ENCODE measurements around the gene CYP4X1.
"Not testable (repeated sequence)": the region's sequence is repeated elsewhere in the genome, so short reads cannot be mapped to it uniquely, and the experiment has no call there.

The CYP4X1 gene

GRCh38 chr1:47023268-47024140 is at the start of gene CYP4X1:
Gene CYP4X1, plus strand, starts transcription at chr1:47023669. Its CDS starts 149 bp downstream, at chr1:47023818.
- in situ Hi-C loops (cut with MboI; ENCODE audit: low sequenced_read_pairs), result no loop called here

GRCh38 chr1:46983166-46983829 is 40.2 kb upstream of the CYP4X1 start:
- in situ Hi-C loops (cut with MboI; ENCODE audit: low sequenced_read_pairs), result no loop called here

DNA sequence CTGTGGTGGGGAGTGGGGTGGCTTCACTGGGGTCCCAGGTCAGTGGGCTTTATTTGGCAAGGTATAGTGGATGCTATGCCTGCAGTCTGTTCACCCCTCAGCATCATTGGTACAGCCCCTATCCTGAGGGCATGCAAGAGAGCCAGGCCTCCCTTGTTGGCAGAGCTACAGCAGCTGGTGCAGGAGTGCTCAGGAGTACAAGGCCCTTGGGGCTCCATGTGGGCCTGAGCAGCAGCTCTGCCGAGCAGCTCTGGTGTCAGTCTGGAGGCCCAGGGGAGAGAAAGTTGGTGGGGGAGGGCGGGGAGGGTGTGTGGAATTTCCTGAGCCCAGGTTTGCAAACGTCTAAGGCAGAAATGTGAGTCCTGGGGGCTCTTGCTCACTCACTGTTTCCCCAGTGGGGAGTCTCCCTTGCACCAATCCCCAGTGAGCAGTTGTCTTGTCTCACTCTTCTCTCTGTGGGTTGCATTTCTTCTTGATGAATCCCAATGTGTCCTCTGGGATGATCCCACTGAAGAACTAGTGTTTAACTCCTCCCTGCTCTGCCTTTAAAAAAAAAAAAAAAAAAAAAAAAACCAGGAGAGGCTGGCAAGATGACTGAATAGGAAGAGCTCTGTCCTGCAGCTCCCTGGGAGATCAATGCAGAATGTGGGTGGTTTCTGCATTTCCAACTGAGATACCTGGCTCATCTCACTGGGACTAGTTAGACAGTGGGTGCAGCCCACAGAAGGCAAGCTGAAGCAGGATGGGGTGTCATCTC is 39.5 kb upstream of the CYP4X1 start:
- in situ Hi-C loops (cut with MboI; ENCODE audit: low sequenced_read_pairs), result no loop called here

GRCh38 chr1:46990541-46990940 is 32.9 kb upstream of the CYP4X1 start:
- in situ Hi-C loops (cut with MboI; ENCODE audit: low sequenced_read_pairs), result not testable (repeated sequence)

GRCh38 chr1:46991083-46991923 is 32.2 kb upstream of the CYP4X1 start:
- in situ Hi-C loops (cut with MboI; ENCODE audit: low sequenced_read_pairs), result no loop called here

- in situ Hi-C loops (cut with MboI; ENCODE audit: low sequenced_read_pairs), result no loop called here
Observed at GRCh38 chr1:46996659-46997281, 26.7 kb upstream of the CYP4X1 start.

- in situ Hi-C loops (cut with MboI; ENCODE audit: low sequenced_read_pairs), result no loop called here
Observed at GRCh38 chr1:47002211-47002610, 21.3 kb upstream of the CYP4X1 start.

- in situ Hi-C loops (cut with MboI; ENCODE audit: low sequenced_read_pairs), result no loop called here
Observed at GRCh38 chr1:47003896-47004403, 19.5 kb upstream of the CYP4X1 start.

GRCh38 chr1:47006437-47006836 is 17.0 kb upstream of the CYP4X1 start:
- in situ Hi-C loops (cut with MboI; ENCODE audit: low sequenced_read_pairs), result not testable (repeated sequence)

DNA sequence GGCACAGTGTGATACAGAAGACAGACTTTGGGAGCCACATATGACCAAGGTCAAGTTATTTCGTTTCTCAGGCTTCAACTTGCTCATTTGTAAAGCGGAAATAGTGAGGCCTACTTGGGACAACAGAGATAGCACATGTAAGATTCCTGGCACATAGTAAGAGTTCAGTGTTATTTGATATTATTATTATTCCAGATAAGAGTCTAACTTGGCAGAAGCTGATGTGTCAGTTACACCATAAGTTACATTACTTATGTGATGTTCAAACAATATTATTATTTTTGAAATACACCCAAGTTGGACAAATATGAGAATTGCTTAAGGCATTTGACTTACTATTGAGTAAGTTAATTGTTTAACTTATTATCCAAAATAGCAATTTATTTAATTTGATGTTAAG is 10.2 kb upstream of the CYP4X1 start:
- in situ Hi-C loops (cut with MboI; ENCODE audit: low sequenced_read_pairs), result no loop called here

- in situ Hi-C loops (cut with MboI; ENCODE audit: low sequenced_read_pairs), result no loop called here
Observed at GRCh38 chr1:47021070-47021469, 2.4 kb upstream of the CYP4X1 start.

DNA sequence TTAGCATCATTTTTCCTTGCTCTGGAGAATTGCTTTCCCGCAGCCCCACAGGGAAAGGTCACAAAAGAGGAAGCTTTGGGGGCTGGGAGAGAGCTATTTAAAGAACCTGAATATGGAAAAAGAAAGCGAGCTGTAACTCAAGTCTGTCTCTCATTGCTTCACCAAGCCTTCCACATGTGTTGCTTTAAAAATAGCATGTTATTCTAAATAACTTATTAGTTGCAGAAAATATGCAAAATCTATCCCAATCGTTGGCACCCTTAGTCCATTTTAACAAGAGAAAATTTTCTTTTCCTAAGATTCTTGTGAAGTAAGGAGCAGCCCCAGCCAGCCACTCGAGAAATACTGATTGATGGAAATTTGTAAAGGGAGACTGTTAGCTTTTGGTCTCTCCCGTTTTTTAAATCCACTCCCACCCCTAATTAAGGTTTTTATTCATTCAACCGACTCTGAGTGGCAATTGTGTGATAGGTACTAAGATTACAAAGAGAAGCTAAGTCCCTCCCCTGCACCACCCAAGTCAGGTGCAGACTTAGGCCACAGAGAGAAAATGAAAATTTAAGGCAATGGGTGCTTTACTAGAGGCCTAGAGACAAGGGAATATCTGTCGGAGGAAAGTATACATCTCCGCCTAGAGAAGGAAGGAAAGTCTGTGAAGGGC is 802 bp downstream of the CYP4X1 start:
- in situ Hi-C loops (cut with MboI; ENCODE audit: low sequenced_read_pairs), result no loop called here

DNA sequence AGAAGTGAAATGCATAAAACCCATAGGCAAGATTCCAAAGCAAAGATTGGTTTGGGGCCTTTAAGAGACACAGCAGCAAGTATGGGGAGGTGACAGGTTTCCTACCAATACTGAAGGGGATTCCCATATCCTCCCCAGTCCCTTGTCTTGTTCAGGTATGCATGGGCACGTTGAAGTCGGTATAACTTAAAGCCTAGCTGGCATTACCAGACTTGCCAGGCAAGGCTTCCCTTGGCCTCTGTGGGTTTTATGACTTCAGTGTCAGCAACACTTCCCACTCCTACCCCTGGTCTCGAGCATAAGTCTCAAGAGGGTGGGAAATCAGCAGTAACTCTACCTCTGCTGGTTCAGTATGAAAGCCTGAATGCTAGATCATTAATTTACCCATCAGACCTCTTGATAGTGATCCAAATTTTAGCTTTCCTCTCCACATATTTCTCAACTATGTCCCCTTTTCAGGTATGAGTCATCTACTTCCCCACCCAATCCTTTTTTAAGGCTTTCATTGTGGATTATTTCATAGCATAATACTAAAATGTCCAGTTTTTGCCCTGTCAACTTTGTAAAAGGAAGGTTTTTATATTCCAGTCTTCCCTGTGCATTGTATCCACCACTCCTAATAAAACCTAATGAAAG is 6.8 kb downstream of the CYP4X1 start:
- in situ Hi-C loops (cut with MboI; ENCODE audit: low sequenced_read_pairs), result no loop called here

DNA sequence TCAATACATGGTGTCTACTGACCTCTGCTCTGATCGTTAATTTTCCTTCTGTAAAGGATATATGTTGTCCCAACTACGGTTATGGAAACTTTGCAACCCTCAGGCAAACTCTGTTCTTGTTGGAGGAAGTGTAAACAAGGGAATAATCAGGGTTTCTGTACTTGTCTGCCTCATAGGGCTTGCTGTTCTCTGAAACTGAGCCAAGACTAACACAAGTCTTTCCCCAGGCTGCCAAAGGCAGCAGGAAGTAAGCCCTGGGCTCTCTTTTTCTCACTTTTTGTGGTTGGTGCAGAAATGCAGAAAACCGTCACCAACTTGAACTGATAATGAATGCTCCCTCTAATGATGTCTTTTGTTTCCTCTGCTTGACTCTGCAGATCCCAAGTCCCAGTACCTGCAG is 7.6 kb downstream of the CYP4X1 start:
- in situ Hi-C loops (cut with MboI; ENCODE audit: low sequenced_read_pairs), result no loop called here

DNA sequence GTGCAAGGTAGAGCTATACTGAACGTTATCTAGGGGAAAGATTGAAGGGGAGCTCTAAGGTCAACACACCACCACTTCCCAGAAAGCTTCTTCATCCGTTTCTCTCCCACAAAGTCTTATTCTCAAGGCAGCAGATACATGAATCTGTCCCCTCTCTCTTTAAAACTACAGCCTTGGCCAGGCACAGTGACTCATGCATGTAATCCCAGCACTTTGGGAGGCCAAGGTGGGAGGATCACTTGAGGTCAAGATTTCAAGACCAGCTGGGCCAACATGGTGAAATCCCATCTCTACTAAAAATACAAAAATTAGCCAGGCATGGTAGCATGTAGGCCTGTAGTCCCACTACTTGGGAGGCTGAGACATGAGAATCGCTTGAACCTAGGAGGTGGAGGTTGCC is 8.1 kb downstream of the CYP4X1 start:
- in situ Hi-C loops (cut with MboI; ENCODE audit: low sequenced_read_pairs), result no loop called here

DNA sequence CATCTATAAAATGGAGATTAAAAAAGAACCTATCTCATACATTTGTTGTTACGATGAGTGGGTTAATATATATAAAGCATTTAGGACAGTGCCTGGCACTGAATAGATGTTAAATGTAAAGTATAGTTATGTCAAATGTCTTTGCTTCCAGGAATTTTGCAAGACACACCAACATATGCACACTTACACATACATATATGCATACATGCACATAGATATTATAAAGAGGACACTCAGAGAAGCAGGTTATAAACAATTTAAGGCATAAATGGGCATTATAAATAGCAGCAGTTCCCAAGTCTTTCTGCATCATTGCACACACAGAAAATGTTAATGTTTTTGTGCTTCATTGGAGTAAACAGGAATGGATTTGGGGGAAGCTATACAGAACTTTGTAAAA is 13.3 kb downstream of the CYP4X1 start:
- in situ Hi-C loops (cut with MboI; ENCODE audit: low sequenced_read_pairs), result no loop called here

- in situ Hi-C loops (cut with MboI; ENCODE audit: low sequenced_read_pairs), result no loop called here
Observed at GRCh38 chr1:47059376-47059775, 35.9 kb downstream of the CYP4X1 start.

DNA sequence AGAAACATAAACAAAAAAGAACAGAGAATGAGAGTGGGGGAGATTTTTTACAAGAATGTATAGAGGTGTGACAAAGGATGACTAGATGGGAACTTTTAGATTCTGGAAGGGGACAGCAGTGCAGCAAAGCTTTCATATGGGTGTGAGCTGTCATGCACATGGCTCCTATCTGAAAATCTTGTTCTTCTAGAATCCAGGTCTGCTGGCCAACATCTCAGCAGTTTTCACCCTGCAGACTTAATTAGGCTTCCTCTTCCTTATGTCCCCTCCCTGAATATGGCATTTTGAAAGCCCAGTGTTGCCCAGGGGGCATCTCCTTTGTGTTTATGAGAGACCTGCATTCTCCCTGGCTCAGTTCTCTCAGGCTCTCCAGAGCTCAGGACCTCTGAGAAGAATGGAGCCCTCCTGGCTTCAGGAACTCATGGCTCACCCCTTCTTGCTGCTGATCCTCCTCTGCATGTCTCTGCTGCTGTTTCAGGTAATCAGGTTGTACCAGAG is 43.7 kb downstream of the CYP4X1 start, which contains the start of gene CYP4Z1:
Gene CYP4Z1 (plus strand): TSS at position 135 of the 498 bp plus-strand sequence. CDS start 260 bp downstream, at position 395.
- in situ Hi-C loops (cut with MboI; ENCODE audit: low sequenced_read_pairs), result no loop called here

- in situ Hi-C loops (cut with MboI; ENCODE audit: low sequenced_read_pairs), result not testable (repeated sequence)
Observed at GRCh38 chr1:47069080-47069479, 45.6 kb downstream of the CYP4X1 start.

All from HL-60/S4 (cell line).